AG20443 (cell line): ENCODE measurements around the gene COL4A4.

Experiments used
- DNase-seq: peaks from one replicate; pipeline ENCODE4 v3.0.0; 2012; ENCODE audit warnings: low spot score, mixed read lengths

COL4A4 gene

DNA sequence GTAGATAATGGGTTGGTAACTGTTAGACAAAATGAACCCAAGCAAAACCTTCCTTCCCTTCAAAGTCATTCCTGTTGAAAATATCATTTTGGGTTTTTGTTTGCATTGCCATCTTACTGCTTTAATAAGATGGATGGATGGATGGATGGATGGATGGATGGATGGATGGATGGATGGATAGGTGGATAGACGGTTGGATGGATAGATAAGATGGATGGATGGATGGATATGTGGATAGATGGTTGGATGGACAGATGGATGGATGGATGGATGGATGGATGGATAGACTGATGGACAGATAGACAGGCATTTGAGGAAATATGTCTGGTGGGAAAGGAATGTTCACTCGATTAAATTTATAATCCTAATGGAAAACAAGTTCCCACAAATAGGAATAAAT lies 133.2 kb downstream of the COL4A4 start:
- DNase-seq, result no peak

DNA sequence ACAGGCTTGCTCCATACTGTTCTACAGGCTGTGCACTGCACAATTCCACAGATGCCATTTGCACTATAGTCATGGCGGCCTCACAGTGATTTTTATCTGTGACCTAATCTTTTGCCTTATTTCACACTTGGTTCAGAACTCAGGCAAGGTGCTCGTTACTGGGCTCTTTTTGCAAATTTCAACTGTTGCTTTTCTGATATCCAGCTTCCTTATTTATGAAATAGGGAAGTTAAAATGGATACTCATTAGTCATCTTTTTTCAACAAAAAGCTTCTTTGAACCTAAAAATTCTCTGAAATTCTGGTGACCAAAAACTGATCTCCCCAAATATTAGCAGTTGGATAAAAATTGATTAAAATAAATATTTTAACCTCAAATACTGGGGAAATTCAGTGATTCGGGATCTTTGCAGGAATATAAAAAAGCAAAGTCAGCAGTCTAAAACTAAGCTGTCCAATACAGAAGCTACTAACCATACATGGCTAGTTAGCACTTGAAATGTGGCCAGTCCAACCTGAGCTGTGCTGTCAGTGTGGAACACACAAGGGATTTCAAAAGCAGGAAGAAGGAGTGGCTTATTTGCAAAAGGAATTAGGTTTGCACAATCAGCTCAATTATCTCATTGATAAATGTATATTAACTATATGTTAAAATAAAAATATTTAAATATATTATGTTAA lies 134.4 kb downstream of the COL4A4 start:
- DNase-seq, result no peak

DNA sequence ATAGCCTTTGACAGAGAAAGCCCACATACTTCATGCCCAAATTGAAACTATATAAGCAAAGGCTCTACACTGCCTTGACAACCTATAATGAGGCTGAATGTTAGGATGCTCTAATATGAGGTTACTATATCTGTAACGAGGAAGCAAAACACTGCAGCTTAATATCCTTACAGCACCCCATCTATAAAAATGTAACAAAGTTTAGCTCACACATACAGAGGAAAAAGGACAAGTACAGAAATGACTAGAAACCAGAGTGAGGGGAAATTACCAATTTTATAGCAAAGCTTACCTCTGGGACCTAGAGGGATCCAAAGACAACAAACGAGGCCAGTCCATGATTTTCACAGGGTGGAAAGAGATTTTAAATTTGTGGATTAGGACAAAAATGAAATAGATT lies 138.5 kb downstream of the COL4A4 start:
- no peak for DNase-seq

DNA sequence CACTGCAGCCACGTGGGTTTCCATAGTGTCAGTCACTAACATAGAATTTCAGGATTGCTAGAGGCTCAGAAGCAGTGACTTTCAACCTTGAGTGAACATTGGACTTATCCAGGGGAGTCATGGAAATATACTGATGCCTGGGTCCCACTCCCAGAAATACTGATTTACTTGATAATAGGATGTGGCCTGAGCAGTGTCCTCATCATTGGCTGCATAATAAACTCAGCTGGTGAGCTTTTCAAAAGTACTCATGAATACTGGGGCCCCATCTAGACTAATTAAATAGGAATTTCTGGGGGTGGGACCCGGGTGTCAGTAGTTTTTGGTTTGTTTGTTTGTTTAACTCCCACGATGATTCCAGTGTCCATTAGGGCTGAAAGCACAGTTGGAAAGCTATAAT lies 141.4 kb downstream of the COL4A4 start:
- no peak for DNase-seq

DNA sequence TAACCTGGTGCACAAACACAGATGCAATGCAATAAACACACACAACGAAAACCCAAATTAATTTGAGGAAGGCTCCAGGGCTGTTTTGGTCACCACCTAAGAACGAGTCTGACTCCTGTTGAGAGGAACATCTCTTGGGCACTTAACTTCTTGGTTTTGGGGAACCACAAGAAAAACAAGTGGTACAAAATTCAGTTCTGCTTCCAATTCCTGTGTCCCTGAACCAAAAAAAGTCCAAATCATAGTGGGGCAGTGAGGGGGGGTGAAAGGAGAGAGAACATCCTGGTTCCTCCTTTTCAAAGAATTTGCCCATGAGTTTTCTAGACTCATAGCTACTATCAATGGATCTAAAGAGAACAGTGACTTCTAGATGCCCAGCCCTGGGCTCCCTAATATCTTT lies 143.6 kb downstream of the COL4A4 start:
- no peak for DNase-seq

DNA sequence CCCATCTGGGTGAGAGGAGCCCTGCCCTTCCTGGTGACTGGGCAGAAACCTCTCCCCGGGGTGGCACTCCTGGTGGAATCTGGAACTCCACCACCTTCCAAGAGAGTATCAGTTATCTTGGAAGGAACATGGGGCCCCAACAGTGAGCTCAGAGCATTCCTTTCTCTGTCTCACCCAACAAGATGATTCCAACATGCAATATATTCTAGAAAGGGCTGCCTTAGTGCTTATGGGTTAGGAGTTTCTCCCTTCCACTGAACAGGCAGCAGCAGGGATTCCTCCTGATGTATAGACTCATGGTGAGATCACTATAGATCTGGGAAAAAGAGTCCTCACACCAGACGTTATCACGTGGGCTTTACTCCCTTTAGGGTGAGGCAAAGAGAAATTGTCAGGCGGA lies 147.1 kb downstream of the COL4A4 start:
- DNase-seq, result no peak

DNA sequence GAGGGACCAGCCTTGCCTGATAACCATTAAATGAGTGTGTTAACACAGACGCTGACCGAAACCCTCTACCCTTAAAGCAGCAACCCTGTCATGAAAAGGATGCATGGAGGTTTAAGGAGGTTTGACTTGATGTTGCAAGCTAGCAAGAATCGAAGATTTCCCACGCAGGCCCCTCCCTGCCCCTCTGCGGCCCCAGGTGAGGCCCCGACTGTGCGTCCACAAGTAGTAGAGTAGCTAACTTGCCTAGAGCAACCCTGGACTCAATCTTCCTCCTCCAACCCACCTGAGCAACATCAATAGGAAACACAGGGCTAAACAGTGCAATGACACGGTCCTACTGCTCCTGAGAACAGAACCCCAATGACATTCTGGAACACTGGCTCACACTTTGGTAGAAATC lies 150.1 kb downstream of the COL4A4 start:
- DNase-seq, result no peak

DNA sequence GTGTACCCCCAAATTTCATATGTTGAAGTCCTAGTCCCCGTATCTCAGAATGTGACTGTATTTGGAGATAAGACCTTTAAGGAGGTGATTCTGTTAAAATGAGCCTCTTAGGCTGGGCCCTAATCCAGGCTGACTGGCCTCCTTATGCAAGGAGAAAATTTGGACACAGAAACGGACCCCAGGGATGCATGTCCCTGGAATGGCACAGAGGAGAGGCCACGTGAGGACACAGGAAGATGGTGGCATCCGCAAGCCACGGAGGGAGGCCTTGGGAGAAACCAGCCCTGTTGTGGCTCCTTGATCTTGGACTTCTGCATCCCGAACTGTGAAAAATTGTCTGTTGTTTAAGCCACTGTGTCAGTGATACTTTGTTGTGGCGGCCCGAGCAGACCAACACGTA lies 150.7 kb downstream of the COL4A4 start:
- DNase-seq, result no peak

DNA sequence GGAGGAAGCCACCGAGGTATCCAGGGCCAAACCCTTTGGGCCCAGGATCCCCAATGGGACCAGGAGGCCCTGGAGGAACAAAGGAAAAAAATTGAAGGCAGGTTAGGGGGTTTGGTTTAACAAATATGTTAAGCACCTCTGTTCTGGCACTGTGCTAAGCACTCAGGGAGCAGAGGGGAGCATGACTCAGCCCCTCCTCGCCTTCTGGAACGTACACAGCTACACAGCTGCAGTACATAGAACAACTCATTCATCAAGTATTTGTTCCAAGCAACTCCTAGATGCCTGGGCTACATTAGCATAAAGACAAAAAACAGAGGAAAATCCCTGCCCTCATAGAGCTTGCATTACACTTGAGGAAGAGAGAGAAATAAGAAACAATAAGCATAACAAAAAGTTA lies 153.6 kb downstream of the COL4A4 start:
- peak; percentile 25 for DNase-seq

DNA sequence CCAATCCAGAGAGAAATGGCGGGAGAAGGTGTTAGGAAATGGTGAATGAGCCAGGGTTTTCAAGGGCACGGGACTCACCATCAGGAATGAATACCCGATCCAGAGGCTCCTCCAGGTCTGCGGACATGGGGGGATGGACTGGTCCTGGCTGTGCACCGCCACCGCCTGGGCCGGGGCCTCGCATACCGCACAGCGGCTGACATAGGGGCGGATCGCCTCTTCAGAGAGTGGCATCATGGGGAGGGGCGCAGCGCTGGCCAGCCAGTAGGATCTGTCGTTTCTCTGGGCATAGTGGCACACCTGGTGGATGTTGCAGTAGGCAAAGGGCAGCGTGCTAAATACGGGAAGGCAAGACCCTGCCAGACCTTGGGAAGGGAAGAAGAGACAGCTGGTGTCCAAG lies 156.1 kb downstream of the COL4A4 start:
- no peak for DNase-seq

DNA sequence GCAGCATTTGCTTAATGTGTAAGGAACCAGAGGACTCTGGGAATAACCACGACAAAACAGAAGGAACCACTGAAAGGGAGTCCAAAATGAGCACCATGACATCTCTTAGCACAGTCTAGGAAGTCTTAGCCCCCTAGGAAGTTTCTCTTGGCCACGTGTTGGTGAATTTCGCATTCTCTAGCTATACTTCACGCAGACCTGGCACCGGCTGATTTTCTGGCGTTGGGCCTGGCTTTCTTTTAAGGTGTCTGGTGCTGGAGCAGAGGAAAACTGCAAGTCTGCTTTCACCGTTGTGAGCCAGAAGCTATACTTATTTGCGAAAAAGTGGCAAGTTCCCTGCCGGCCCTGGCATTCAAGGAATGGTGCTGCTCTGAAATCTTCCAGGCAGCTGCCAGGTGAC lies 156.9 kb downstream of the COL4A4 start:
- no peak for DNase-seq

DNA sequence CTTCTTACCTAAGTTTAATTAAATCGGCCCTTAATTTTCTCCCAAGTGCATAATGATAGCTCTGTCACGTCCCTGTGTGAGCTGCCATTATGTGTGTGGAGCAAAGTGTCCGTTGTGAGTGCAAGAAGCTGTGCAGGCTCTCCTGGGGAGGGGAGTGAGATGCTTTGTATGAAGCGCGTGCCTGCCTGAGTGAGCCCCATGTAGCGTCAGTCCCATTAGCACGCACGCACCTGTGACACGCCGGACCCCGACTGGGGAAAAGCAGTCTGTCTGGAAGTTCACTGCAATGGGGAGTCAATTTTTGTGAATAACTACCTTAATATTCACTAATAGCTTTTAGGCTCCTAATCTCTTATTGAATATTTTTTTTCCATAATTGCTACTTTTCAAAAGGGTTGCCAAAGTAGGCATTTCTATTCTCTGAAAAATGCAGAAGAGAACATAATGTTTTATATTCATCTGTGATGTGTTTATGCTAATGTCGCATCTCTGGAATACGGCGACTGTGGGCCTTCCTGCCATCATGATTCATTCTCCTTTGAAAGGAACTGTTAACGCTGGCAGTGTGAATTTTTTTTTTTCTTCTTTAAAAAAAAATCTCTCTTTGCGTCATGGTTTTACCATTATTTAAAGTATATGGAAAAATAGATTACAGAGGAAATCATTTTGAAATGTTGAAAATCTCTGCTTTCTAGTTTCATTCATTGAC lies 157.7 kb downstream of the COL4A4 start:
- no peak for DNase-seq

DNA sequence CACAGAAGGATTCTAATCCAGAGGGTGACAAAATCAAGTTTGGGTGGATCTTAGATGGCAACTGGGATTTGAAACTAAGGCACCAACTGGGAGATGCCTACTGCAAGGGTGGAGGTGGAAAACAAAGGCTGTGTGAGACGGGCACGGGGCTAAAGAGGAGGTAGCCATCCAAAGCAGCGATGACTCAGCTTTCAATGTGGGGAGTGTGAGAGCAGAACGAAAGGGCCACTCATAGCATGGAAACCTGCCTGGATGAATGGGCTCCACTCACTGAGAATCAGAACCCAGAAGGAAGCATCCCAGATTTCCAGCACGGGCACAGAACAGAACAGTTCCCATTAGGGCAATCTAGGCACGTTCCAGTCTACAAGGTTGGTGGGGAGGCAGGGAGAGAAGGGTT lies 159.5 kb downstream of the COL4A4 start:
- no peak for DNase-seq

DNA sequence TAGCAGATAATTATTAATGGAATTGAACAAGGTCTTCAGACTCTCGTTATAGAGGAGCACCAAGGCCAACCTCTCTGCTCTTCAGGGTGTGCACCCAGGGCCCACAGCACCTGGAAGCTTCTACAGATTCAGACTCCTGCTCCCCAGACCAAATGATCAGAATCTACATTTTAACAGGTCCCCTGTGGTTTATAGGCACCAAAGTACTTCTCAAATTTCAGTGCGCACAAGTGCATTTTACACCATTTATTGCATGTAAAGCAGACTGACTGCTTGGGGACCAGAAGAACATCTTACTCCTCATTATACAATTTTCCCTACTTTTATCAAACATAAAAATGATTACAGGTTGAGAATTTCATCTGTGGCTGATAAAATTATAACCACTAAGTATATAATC lies 163.9 kb downstream of the COL4A4 start:
- DNase-seq, result no peak

DNA sequence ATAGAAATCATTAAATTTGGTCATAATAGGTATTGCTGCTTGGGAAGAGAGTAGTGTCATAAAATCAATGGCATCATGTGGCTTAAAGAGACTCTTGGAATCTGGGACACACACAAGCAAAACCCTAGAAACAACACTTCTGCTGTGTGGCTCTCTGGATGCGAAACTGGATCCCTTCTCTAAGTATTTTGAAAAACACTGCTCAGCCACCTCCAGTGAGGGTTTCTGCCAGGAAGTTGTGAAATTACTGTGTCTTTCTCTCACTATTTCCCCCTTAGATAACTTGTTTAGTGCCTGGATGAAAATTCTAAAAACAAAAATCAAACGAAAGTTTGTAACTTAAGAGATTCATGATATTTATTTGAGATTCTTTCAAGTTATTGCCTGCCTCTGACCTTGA lies 164.3 kb downstream of the COL4A4 start:
- DNase-seq, result no peak

DNA sequence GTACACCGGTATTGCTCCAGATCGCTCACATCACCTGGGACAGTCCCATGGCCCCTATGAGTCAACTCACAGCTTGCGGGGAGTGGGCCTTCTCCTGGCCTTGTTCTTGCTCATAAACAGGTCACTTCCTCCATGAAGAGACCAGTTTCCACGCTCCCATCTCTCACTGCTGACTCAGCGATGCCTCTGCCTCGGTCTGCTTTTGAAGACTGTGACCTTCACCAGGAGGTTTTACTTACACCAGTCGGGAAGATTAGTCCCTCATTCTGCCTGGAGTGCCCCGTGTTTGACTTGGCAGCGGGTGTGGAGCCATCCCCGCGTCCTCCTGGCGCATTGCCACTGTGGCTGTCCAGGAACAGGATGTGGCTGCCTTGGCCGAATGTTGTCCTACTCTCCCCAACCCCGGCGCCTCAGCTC lies 168.4 kb downstream of the COL4A4 start:
- peak; percentile 52 for DNase-seq

DNA sequence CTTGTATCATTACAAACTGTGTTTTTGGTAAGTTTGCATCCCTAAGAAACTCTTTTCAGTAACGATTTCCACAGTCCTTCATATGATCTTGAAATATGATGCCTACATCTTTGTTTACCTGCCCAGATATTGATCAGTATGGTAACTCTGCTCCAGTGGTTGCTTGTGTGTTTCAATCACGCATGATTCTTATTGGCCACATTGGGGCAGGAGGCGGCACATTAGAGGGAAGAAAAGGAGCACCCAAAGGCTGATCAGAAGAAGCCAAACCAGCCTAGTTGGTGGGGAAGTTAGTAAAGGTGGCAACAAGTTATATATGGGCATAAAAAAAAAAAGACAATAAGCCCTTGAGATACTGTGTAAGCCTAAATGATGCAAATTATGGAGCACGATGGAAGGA lies 169.2 kb downstream of the COL4A4 start:
- no peak for DNase-seq

DNA sequence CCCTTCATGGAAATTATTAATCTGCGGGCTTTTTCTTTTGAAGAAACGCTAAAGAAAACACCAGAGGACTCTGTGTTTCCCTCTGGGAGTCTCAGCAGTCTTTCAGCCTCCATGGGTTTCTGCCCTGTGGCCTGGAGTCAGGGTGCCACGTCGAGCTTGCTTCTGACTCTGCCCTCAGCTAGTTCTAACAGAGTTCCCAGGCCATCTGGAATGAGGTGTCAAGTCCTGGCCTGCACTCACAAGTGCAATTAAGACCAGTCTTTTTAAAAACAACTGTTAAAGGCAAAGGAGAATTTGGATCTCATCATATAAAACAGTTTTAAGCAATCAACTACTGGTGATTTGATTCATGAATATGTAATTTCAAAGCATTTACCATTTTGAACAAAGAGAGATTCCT lies 170.8 kb downstream of the COL4A4 start:
- no peak for DNase-seq

DNA sequence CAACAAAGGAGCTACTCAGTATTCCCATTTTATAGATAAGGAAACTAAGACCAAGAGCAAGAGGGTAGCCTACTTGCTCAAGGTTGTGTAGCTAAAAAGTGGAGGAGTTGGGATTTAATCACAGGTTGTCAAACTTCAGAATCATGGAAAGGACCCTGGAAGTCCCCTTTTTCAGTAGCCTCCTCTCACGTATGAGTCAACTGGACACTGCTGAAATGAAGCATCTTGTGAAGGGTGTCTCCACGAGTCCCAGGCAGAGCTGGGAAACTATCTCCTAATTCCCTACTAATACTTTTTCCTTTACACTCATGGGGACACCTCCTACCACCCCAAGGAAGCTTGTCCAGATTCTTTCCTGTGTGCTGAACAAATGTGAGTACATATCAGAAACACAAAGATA lies 172.3 kb downstream of the COL4A4 start:
- DNase-seq, result no peak

DNA sequence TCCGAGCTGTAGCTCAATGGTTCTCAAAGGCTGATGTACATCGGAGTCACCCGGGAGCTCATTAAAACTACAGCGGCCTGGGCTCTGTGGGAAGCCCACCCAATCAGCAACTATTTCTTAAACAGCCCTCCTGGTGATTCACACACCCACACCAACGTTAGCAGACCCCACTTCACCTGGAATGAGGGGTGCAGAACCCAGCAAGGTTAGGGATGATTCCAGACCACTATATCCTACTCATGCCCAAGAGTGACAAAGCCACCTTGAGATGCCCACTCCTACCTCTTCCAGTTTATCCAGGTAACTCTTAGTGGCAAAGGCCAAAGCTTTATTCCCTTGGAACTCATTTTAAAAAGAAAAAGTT lies 178.4 kb downstream of the COL4A4 start:
- DNase-seq, result no peak

DNA sequence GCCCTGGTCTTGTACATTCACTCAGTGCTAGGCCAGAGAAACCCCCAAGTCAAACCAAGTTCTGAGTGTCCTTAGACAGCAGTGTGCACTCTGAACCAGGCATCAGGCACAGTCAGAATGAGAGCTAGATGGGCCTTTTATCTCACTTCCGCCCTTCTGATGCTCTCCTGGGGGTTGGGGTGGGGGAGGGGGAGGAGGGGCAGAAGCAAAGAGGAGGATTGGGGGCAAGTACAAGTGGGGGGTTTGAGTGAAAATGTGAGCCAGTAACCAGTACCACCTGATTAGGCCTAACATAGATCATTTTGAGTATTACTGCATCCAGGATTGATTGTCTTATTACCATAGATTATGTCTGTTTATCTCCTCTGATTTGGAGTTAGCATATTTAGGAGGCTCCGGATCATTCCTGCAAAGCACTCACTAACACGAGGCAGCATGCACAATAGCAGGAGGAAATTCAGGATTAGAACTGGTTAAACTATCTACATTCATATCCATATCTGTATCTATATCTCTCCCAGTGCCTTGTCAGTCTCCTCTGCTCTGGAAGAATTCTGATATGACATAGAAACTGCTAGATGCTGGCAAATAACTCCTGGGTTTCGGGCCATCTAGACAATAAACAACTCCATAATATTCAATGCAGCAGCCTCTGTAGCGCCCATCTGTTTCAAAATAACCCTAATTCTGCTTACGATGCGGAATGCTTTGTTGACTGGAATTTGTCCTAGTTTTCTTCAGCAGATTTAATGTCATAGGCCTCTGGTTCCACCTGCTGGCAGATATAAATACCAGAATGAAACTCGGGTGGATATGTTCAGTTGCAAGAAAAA lies 179.0 kb downstream of the COL4A4 start:
- DNase-seq, result peak; percentile 70

DNA sequence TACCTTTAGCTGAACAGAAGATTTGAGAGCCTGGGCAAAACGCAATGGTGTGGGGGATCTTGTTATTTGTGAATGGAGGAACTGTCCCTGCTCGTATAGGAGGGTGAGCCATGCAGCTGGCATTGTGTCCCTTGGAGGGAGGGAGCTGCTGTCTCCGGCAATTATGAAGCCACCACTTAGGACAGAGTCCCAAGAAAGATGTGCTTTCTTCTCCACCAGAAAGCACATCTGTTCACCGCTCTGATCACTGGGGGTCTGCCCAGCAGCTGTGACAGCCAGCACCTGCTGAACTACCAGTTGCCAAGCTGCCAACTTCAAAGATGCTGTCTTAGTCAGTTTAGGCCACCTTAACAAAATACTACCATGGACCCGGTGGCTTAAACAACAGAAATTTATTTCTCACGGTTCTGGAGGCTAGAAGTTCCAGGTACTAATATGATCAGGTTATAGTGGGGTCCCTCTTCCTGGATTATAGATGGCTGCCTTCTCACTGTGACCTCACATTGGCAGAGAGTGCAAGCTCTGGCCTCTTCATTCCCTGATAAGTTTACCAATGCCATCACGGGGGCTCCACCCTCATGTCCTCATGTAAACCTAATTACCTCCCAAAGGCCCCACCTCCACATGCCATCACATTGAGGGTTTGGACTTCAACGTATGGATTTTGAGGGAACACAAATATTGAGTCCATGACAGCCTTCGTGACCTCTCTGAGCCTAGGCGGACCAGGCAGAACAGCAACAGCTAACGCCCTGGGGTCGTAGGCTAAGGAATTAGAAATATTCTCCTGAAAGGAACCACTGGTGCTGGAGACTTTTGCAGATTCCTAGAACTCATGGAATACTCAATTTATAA lies 179.9 kb downstream of the COL4A4 start:
- no peak for DNase-seq
